Medulla oblongata (tissue), 1 donor: ENCODE data around the gene ATG13.
"Not testable (repeated sequence)": the region's sequence is repeated elsewhere in the genome, so short reads cannot be mapped to it uniquely, and the experiment has no call there.

Experiments
- DNase-seq: peaks from one replicate; pipeline ENCODE4 v3.0.0-alpha.2; 2015; ENCODE audit errors: extremely low spot score

The ATG13 gene

DNA sequence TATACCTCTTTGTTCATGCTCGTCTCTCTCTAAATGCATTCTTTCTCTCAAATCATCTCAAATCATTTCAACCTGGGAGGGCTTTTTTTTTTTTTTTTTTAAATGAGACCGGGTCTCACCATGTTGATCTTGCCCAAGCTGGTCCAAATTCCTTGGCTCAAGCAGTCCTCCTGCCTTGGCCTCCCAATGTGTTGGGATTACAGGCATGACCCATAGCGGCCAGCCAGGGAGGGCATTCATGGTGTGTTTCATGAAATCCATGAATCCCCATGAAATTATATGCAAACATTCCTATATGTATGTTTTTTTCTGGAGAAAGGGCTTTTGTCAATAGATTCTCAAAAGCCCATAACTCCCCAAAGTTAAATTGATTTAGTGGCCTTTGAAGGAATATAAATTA, 26.2 kb downstream of the ATG13 start:
- DNase-seq = no peak

DNA sequence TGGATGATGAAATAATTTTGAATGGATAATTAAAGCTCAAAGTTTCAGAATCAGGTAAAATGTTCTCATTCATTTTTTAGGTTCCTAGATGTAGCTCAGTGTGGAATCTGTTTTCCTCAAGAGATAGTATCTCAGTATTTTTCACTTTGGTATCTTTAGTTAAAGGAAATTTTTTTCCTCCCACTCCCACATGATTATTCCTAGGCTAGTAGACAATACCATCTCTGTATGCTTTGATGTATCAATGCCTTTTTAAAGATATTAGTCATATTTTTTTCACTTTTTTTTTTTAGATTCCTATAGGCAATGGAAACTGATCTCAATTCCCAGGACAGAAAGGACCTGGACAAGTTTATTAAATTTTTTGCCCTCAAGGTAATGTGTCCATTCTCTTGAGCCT, 26.6 kb downstream of the ATG13 start:
- no peak for DNase-seq

DNA sequence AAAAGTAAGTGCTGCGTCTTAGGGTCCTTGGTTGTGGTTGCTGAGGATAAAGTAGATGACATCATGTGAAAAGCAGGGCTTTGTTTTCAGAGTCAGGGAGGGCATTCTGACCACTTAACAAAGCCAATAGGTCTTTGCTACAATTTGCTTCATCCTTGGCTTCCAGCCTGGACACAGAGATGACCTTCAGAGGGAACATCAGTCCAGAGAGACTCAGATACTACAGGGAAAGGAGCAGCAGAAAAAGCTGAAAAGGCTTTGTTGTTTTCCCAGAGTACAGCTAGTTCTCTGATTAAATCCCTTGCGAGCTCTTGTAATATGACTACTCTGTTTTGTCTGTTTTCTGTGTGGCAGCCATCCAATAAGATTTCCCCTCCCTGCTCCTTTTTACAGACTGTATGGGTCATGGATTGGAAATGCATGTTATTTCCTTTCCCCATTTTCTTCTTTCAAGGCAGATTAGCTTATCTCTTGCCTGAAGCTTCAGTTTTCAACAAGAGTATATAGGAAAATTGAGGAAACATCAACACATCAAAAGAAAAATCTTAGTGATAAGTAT, 31.9 kb downstream of the ATG13 start:
- DNase-seq = peak; percentile 90

DNA sequence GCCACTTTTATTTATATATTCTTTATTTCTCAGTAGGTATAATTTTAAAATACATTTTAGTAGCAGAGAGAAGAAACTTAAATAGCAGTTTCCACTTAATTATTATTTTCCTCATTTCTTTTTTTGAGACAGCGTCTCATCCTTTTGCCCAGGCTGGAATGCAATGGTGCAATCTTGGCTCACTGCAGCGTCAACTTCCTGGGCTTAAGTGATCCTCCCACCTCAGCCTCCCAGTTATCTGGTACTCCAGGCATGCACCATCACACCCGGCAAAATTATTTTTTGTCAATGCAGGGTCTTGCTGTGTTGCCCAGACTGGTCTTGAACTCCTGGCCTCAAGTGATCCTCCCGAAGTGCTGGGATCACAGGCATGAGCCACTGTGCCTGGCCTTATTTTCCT, 38.3 kb downstream of the ATG13 start:
- no peak for DNase-seq

DNA sequence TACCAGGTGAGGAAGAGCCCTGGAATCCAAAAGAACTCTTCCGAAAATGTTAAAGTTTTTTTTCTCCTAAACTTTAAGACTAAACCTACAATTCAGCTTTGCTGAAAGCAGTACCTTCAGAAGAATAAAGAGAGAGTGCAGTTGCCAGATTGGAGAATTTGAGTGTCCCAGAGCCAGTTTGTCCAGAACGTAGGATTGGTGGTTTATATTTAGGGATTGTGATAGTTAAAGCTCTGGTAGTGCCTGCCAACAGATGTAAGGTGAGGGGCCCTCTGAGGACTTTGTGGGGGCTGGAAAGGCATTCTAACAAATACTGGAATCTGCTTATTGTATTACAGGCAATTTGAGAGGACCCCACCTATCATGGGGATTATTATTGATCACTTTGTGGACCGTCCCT, 39.8 kb downstream of the ATG13 start:
- DNase-seq = no peak

DNA sequence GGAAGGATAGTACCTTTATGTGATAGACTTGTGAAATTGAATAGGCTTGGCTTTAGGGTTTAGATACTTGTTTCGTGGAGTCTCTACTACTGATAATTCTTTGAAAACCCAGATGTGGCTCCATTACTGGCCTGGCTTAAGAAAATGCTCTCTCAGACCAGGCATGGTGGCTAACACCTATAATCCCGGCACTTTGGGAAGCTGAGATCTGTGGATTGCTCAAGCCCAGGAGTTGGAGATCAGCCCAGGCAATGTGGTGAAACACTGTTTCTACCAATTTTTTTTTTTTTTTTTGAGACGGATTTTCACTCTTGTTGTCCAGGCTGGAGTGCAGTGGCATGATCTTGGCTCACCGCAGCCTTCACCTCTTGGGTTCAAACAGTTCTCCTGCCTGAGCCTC, 40.9 kb downstream of the ATG13 start:
- no peak for DNase-seq

DNA sequence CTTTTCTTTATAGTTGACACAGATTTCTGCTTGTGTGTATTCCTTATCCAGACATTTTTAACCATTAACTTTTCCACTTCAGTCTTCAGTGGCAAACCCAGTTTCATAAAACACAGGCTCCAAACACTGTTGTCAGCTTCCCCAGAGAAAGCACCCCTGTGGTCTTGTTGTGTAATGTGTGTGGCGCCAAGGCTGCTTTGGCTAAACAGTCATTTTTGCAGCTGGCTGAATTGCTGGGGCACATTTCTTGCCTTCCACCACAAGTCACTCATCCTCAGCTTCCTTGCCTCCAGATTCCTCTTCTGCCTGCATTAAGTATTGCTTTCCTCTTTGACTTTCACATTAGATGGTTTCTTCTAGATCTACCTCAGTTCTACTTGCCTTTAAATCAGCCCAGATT, 42.6 kb downstream of the ATG13 start:
- DNase-seq = peak; percentile 49

DNA sequence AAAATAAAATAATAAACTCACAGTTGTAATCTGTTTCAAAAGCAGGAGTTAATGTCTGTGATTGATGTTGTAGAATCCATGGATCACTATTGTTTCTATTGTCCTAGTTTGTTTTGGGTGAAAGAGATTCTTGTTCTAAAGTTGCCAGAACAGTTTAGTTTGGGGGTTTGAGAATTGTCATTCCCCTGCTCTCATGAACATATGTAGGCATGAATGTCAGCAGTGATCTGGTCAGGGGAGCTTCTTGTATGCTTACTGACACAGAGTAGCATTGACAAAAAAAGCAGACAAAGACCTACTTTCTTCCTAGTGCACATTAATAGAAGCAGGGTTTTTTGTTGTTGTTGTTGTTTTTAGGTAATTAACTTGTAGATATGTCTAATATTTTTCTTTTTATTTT, 44.5 kb downstream of the ATG13 start:
- peak; percentile 71 for DNase-seq

DNA sequence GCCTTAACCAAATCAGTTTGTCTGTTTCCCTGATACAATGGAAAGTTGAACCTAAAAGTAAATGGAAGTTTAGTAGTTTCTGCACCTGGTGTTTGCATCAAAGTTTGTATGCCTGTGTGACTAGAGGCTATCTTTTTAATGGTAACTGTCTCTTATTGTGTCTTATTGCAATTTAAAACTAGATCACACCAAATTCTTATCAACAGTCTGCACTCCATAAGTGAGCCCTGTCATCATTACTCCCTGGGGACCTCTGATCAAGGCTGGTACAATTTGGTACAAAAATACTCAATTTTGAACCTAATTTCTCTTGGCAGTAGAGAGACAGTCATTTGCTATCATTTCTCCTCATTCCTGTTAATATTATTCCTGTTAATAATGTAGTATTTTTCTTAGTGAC, 45.0 kb downstream of the ATG13 start:
- no peak for DNase-seq

DNA sequence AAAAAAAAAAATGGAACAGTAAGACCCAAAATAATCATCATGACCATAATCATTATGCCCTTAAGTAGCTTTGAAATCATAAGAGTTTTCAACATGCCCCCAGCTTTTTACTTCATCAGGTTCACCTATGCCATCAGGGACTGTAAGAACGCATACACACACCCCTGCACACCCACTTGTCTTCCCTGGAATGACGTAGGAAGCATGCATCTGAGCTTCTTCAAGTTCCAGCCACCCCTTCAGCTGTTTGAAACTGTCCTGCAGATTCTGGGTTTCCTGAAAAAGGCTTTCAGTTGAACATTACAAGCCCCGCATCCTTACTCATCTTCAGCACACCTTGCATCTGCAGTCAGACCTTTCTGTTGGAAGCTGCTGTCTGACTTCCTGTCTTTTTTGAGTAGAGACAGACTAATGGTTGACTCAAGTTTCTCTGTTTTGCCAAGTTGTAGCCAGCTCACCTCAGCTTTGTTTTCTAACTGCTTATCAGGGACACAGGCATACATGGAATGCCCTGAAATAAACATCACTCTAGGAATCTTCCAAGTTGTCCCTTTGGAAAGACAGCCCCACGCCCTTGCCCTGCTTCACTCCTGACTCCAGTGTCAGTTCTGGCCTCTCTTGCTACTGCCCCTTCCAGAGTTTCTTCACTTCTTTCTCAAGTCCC, 46.1 kb downstream of the ATG13 start:
- no peak for DNase-seq

DNA sequence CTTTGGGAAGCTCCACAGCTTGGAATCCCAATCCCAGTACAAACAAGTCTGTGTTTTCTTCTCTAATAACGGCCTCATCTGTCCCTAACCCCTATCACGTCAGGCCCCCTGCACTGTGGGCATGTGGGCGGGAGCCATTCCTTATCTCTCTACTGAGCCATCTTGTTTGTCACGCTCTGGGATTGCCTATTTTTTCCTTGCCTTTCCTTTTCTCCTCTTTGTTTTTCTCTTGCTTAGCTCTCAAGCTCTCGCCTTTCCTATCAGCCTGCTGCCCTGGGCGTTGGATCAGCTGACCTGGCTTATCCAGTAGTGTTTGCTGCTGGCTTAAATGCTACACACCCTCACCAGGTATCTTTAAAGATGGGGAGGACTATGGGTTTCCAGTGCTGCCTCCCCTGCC, 47.3 kb downstream of the ATG13 start:
- no peak for DNase-seq

DNA sequence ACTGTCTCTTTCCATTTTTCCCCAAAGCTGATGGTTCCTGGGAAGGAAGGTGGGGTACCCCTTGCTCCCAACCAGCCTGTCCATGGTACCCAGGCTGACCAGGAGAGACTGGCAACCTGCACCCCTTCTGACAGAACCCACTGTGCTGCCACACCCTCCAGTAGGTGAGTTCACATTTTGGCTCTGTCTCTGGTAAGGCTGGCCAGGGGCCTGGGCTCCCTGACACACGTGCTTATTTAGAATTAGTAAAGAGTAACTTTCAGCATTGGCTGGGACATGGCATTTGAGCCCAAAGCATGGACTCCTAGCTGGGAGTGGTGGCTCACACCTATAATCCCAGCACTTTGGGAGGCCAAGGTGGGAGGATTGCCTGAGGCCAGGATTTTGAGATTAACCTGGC, 48.0 kb downstream of the ATG13 start:
- no peak for DNase-seq

DNA sequence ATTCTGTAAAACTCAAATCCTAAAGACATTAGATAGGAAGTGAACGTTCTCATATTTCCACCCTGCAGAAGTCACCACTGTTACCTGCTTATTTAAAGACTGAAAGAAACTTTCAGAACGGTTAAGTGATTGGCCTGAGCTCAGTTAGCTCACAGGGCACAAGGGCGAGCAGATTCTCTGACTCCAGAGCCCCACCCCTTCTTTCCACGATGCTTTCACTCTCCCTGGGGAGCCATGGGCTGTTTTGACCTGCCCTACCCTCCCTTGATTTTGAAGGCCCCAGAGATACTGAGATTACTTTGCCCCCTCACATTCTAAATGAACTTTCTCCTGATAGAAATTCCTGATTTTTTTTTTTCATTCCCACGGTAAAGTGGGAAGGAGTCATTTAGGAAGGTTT, 49.2 kb downstream of the ATG13 start:
- no peak for DNase-seq

DNA sequence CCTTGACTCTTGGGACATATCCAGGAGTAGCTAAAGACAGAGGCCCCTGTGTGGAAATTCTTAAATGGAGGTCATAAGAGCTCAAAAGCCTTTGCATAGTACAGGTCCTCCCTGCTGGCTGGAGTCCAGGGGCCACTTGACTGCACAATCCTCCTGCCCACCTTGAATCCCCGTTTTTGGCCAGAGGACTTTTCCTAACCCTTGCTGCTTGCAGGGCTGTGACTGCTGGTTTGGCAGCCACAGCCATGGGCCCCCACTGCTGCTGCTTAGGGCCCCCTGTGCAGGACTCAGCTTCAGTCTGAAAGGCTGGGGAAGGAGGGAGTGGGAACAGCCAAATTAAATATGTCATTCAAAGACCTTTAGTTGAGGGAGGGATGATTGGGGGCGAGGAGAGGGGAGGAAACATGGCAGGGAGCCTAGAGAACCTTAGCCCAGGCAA, 49.7 kb downstream of the ATG13 start:
- peak; percentile 33 for DNase-seq

DNA sequence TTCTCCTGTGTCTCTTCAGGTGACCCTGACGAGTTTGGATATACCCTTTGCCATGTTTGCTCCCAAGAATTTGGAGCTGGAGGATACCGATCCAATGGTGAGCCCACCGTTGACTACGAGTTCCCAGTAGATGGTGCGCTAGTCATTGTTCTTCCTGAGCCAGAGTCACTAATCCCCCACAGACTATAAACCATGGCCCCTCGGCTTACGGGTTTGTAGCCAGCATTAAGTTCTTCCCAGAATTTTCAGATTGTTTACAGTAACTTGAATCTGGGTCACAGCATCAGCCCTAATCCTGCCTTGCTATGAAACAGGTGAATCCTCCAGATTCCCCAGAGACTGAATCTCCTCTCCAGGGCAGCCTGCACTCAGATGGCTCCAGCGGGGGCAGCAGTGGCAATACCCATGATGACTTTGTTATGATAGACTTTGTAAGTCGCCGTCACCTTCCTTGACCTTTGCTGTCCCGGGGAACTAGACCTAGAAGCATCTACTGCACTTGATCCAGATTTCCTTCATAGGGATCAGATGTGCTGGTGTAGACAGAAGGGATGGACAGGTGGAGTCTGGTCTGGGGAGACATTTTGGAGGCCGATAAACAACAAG, 51.2 kb downstream of the ATG13 start:
- DNase-seq = no peak

DNA sequence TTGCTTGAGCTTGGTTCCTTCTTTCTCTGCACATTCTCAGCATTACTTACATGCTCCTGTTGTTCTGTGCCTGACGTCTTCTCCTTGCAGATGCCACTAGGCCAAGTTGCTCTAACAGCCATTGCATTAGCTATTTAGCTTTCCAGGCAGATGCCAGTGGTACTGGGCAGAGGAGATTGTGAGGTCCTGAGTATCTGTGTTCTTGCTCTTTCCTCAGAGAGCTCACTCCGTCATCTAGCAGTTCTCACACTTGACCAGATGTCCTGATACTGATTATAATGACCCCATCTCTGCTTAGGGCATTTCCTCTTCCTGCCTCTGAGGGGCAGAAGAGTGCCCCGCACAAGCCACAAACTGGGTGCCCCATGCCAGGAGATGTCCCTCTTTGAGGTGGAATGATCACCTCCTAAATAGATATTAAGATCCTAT, 52.4 kb downstream of the ATG13 start:
- DNase-seq = peak; percentile 35

DNA sequence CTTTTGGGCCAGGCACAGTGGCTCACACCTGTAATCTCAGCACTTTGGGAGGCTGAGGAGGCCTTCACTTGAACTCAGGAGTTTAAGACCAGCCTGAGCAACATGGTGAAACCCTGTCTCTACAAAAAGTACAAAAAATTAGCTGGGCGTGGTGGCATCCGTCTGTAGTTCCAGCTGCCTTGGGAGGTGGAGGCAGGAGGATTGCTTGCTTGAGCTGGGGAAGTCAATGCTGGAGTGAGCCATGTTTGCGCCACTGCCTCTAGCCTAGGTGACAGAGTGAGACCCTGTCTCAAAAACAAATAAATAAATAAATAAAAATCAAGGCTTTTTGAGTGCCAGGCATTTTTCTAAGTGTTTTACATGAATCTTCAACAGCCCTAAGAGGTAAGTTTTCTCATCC, 53.2 kb downstream of the ATG13 start:
- not testable (repeated sequence) for DNase-seq

DNA sequence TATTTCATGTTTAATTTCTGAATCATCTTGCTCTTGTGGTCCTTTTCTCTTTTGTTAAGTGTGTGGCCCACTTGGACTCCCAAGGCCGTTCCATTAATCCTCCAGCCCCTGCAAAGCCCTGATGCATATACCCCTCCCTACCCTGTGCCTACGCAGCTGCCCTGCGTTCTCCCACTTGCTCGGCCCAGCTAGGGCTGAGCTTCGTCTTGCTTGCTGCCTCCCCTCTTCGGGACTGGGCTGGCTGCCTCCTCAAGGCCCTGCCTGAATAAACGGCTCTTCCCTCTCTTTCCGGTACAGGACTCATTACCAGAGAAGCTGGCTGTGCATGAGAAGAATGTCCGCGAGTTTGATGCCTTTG, 54.6 kb downstream of the ATG13 start:
- DNase-seq = no peak

DNA sequence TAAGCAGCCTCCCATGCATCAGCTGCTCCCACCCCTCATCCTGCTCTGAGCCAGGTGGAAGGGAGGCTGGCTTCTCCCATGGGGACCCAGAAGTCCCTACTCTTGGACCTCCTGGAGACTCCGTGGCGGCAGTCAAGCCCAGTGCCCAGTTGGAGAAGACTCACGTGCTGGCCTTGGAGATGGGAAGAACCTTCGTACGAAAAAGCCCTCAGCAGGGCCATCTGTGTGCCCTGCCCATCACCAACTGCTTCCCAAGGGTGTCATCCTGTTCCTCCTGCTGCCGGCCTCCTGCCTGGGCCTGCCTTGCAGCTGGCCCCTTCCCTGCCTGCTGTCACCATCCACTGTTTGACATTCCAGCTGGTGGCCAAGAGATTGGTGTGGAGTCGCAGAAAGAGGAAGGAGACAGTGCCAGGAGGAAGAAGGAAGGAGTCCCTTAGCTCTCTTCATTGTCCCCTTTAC, 55.1 kb downstream of the ATG13 start:
- DNase-seq = no peak

DNA sequence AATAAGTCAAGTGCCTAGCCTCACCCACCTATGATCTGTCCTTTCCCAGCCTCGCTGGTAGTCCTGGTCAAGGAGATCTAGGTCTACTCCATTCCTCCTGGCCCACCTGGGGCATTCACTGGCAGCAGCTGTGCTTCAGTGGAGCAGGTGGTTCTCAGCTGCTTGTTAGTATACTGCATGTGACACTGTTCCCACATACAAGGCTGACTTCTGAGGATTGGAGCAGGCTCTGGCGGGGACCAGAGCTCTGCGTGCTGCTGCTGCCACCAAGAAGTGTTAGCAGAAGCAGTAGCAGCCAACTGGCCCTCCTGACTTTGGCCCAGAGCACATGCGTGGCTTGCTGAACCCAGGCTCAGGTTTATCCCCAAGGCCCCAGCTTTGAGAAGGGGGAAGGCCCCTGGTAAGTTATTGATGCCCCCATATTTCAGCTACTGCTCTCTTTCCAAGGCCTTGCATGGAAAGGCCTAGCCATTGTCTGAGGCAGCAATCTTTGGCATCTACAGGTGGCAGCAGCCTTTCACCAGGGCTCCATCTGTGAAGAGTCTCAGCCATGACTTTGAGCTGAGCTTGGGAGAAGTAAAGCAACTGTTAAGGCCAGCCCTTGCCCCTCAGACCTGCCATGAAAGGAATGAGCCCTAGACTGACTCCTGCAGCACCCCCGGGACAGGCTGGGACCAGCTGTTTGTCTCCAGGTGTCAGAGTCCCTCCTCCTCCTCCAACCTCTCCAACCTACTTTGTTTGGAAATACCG, 56.5 kb downstream of the ATG13 start:
- no peak for DNase-seq

DNA sequence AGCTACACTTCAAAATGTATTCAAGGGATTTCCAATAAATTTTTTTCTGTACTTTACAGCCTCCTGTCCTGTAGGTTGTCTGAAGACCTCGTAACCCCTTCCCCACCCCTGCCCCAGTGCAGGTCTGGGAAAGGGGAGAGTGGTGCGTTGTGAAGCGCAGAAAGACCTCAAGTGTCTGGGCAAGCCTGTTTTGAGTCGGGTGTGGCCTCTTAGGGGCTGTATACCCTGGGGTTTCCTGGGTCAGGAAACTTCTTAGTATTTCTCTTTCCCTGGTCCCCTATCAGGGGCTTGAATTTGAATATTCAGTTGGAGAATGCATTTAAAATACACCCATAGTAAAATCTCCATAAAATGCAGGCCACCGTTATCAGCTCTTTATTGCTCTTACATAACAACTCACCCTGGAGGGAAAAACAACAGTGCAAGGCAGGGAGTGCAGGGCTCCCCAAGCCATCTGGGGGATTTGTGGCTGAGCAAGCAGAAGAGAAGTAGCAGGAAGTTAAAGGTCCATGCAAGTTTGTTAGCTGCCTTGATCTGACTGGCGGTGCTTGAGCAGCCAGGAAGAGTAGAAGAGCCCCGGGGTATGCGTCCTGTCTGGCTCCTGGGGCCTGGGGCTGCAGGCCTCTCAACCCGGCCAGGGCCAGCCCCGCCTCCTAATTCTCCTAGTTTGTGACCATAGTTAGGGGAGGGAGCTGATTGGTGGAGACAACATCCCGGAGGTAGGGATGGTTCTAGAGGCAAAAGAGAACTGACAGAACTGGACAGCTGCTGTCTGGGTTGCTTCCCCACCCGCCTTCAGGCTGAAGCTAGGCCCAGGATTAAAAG, 57.3 kb downstream of the ATG13 start:
- no peak for DNase-seq

DNA sequence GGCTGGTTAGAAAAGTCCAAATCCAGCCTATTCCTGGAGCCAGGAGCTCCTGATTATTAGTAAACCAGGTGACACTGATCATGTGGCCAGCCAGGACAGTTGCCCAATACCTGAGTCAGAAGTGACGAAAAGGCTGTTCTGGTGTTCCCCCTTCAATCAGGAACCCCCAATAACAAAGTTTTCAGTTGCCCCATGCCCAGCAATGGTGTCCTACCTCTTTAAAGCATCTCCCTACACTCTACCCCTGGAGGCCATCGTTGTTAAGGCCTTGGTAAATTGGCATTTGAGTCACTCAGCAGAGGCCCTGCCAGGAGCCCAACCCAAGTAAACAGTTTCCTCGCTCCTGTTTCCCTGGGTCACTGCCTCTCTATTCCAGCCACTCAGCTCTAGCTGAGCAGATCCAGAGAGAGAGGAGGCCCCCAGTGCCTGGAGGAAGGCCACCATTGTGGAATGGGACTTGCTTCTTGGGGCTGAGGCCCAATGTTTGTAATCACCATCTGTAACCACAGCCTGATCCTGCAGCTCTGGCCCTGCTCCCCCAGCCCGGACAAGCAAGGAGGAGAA, 58.0 kb downstream of the ATG13 start:
- peak; percentile 75 for DNase-seq
